ENCODE data around the gene LY6G5B. TPM values are rescaled to one million over a fixed set of nuclear protein-coding genes. Genes with fewer than 3 reads are reported as not detected.

The LY6G5B gene
- total and polyA plus RNA-seq, 12 donors = 0.48 to 13.4 (median 4.7) TPM

GRCh38 chr6:31663961-31664789 is 5.6 kb upstream of the LY6G5B start:
- Histone ChIP-seq H3K9me3 (replicated peaks in 1 of 3) (no peaks in the 10 kb centered on the region), H3K4me1 (replicated peaks in 1 of 2) (peaks cover 14 to 51% of the 10 kb centered on the region in 2 donors), H3K27me3 (no peaks in the 10 kb centered on the region), H3K4me3 (peak overlapping the region in 2 of 4 donors; percentile 69 to 95), H3K36me3 (replicated peaks in 1 of 2) (peaks cover 0 to 32% of the 10 kb centered on the region in 2 donors), H3K27ac (peak overlapping the region; percentile 83 to 96 (median 89))
- TF ChIP-seq, protein P1, sequence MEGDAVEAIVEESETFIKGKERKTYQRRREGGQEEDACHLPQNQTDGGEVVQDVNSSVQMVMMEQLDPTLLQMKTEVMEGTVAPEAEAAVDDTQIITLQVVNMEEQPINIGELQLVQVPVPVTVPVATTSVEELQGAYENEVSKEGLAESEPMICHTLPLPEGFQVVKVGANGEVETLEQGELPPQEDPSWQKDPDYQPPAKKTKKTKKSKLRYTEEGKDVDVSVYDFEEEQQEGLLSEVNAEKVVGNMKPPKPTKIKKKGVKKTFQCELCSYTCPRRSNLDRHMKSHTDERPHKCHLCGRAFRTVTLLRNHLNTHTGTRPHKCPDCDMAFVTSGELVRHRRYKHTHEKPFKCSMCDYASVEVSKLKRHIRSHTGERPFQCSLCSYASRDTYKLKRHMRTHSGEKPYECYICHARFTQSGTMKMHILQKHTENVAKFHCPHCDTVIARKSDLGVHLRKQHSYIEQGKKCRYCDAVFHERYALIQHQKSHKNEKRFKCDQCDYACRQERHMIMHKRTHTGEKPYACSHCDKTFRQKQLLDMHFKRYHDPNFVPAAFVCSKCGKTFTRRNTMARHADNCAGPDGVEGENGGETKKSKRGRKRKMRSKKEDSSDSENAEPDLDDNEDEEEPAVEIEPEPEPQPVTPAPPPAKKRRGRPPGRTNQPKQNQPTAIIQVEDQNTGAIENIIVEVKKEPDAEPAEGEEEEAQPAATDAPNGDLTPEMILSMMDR (IDR thresholded peaks at IDR 0.05) = no peak
- TF ChIP-seq POLR2A (IDR thresholded peaks at IDR 0.05) = no peak
- WGBS, 4 donors = 17 to 30% (median 21%) methylated on average over 12 to 17 of the region's 17 CpGs
- DNase-seq = peak in 6 of 7 donors; percentile 48 to 77 (median 58)
- intact Hi-C loops (cut with DNase I) = no loop called here

DNA sequence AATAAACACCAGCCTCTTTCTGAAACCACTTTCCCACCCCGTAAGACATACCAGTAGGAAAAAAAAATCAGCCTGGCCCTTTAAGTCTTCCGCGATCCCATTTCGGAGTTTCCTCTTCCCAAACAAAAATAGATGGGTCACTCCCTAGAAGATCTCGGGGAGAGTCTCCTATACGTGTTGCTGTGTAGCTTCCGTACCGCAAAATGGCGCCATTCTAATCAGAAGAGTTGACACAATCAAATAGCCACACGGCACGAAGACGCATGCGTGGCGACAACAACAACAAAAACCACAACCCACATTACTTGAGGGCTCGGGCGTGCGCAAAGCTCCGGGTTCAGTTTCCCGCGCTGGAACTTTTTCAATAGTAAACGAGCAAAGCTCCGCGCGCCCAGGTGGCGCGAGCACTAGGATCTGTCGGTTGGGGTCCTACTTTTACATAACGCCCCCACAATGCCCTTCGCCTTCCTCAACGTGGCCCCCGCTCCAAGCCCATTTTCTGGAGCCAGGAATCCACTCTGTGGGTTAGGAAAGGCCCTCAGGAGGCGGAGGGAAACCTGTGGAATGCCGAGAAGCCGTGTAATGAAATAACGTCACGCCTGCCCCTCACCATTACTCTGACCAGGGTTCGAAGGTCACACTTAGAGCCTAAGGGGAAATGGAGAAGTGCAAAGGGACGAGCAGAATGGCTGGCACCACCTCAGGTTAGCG is 4.8 kb upstream of the LY6G5B start, which contains the start of gene GPANK1:
Gene GPANK1, minus strand, starts transcription at position 208 of the 711 bp plus-strand sequence. CDS start 519 bp downstream, outside the sequence.
- intact Hi-C loops (cut with DNase I) = no loop called here
- Histone ChIP-seq H3K36me3 (replicated peaks in 1 of 2) (peaks cover 0 to 40% of the 10 kb centered on the region in 2 donors), H3K27me3 (no peaks in the 10 kb centered on the region), H3K4me3 (peak within 1 kb of the TSS; percentile 31 to 95 (median 76)), H3K27ac (peak within 1 kb of the TSS; percentile 83 to 96 (median 89)), H3K4me1 (replicated peaks in 1 of 2) (peaks cover 7 to 45% of the 10 kb centered on the region in 2 donors), H3K9me3 (replicated peaks in 1 of 3) (no peaks in the 10 kb centered on the region)
- WGBS, 4 donors = 0 to 1% (median 0%) methylated on average over 33 to 39 of the region's 39 CpGs
- DNase-seq = peak; percentile 89 to 97 (median 94)
- peak; percentile 35 to 84 for TF ChIP-seq POLR2A (IDR thresholded peaks at IDR 0.05)
- TF ChIP-seq, protein P1 (IDR thresholded peaks at IDR 0.05) = no peak

GRCh38 chr6:31665501-31666336 is 4.1 kb upstream of the LY6G5B start, which contains the start of gene CSNK2B:
TSS of gene CSNK2B (plus strand) at chr6:31666080. CDS start at chr6:31666832, 752 bp downstream.
- no peaks in the 10 kb centered on the region for H3K9me3 ChIP-seq (replicated peaks in 1 of 3)
- peaks cover 7 to 45% of the 10 kb centered on the region in 2 donors for H3K4me1 ChIP-seq (replicated peaks in 1 of 2)
- peak within 1 kb of the TSS; percentile 83 to 96 (median 89) for H3K27ac ChIP-seq
- no peaks in the 10 kb centered on the region for H3K27me3 ChIP-seq
- H3K4me3 ChIP-seq = peak within 1 kb of the TSS; percentile 69 to 95 (median 88)
- WGBS, 4 donors = 0% methylated on average over 18 to 63 of the region's 63 CpGs
- peak; percentile 40 to 83 for TF ChIP-seq POLR2A (IDR thresholded peaks at IDR 0.05)
- TF ChIP-seq, protein P1 (IDR thresholded peaks at IDR 0.05) = no peak
- DNase-seq = peak; percentile 96 to 99 (median 98)
- peaks cover 0 to 48% of the 10 kb centered on the region in 2 donors for H3K36me3 ChIP-seq (replicated peaks in 1 of 2)
- intact Hi-C loops (cut with DNase I) = no loop called here

Data from adrenal gland (tissue), 12 donors.